HEK293T (cell line): ENCODE data around the gene NEUROG2.

Source experiments
- CTCF ChIA-PET: fragments of 350-600 bp; formaldehyde crosslinking; extraction: SDS; loops from one replicate; lab custom pipeline; 2021; ENCODE audit warnings: antibody characterized with exemption, inconsistent platforms; lab: Yijun Ruan, JAX
- POLR2A ChIA-PET: fragments of 350-600 bp; formaldehyde crosslinking; extraction: SDS; loops from one replicate; lab custom pipeline; 2020; ENCODE audit warnings: antibody characterized with exemption, inconsistent platforms; lab: Yijun Ruan, JAX
- DNase-seq: peaks from one replicate; pipeline ENCODE4 v3.0.0; 2012; ENCODE audit warnings: mixed read lengths; ENCODE audit errors: extremely low spot score
- ARNT ChIP-seq: fragments of 450-650 bp; IDR thresholded peaks from 2 replicates; pipeline ENCODE4 v1.6.1; 2017; ENCODE audit warnings: mild to moderate bottlenecking
- BHLHE40 ChIP-seq: fragments of 450-650 bp; IDR thresholded peaks from 2 replicates; pipeline ENCODE4 v1.6.1; 2016; ENCODE audit warnings: mild to moderate bottlenecking, moderate library complexity, borderline replicate concordance
- CTBP1 ChIP-seq: fragments of 450-650 bp; IDR thresholded peaks from 2 replicates; pipeline ENCODE4 v1.6.1; 2016; ENCODE audit warnings: borderline replicate concordance
- ELF4 ChIP-seq: fragments of 450-650 bp; IDR thresholded peaks from 2 replicates; pipeline ENCODE4 v1.6.1; 2017; ENCODE audit warnings: antibody characterized with exemption
- FOXA1 ChIP-seq: fragments of 450-650 bp; IDR thresholded peaks from 2 replicates; pipeline ENCODE4 v1.6.1; 2016; ENCODE audit warnings: mild to moderate bottlenecking
- FOXK2 ChIP-seq: fragments of 450-650 bp; IDR thresholded peaks from 2 replicates; pipeline ENCODE4 v1.6.1; 2016; ENCODE audit warnings: mild to moderate bottlenecking
- FOXM1 ChIP-seq: fragments of 450-650 bp; IDR thresholded peaks from 2 replicates; pipeline ENCODE4 v1.6.1; 2017; ENCODE audit warnings: mild to moderate bottlenecking, borderline replicate concordance
- HDGF ChIP-seq: fragments of 450-650 bp; IDR thresholded peaks from 2 replicates; pipeline ENCODE4 v1.6.1; 2017; ENCODE audit warnings: antibody characterized with exemption, borderline replicate concordance
- L3MBTL2 ChIP-seq: fragments of 450-650 bp; conservative IDR thresholded peaks from 2 replicates; pipeline ENCODE4 v1.6.1; 2016; ENCODE audit warnings: mild to moderate bottlenecking
- LEF1 ChIP-seq: fragments of 450-650 bp; IDR thresholded peaks from 2 replicates; pipeline ENCODE4 v1.6.1; 2017; ENCODE audit warnings: mild to moderate bottlenecking, borderline replicate concordance
- NFRKB ChIP-seq: fragments of 450-650 bp; IDR thresholded peaks from 2 replicates; pipeline ENCODE4 v1.6.1; 2016; ENCODE audit warnings: mild to moderate bottlenecking, moderate library complexity
- SP1 ChIP-seq: fragments of 450-650 bp; IDR thresholded peaks from 2 replicates; pipeline ENCODE4 v1.6.1; 2017
- SUZ12 ChIP-seq: fragments of 450-650 bp; IDR thresholded peaks from 2 replicates; pipeline ENCODE4 v1.6.1; 2016; ENCODE audit warnings: mild to moderate bottlenecking
- TARDBP ChIP-seq: fragments of 450-650 bp; IDR thresholded peaks from 2 replicates; pipeline ENCODE4 v1.6.1; 2016
- ZNF384 ChIP-seq: fragments of 450-650 bp; IDR thresholded peaks from 2 replicates; pipeline ENCODE4 v1.6.1; 2016
- TF ChIP-seq, protein P1 (sequence below): fragments of 450-650 bp; IDR thresholded peaks from 2 replicates; pipeline ENCODE4 v1.6.1; 2016

The NEUROG2 gene

DNA sequence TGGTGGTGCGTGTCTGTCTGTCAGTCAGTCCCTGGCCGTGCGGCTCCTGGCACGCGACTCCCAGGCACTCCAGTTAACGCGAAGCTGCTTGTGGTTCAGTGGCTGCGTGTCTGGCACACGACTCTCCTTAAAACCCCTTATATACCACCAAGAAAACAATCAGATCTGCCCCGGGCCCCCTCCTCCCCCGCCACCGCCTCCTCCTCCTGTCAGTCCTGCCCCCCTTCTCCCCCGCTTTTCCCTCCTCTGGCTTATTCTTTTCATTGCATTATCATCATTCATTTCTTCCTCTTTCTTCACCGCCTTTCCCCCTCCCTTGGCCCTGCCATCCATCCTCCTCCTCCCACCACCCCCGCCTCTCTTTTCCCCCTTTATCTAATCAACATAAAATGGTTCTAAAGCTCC, at the start of gene NEUROG2:
Gene NEUROG2, minus strand, starts transcription at position 115 of the 405 bp plus-strand sequence. CDS start 705 bp downstream, outside the sequence.
- peak; percentile 52 for DNase-seq
- ChIA-PET CTCF (interaction anchor here (0.7 to 1.9 kb wide), 3 partner anchors 8 to 249 kb away, joined by 3 to 5 read pairs (median 5); no protein-coding TSS in a partner anchor), POLR2A (interaction anchor here (0.9 to 1.2 kb wide), 3 partner anchors 8 to 284 kb away, joined by 3 read pairs; no protein-coding TSS in a partner anchor)
- no peak for TF ChIP-seq NFRKB
- TF ChIP-seq, protein P1, sequence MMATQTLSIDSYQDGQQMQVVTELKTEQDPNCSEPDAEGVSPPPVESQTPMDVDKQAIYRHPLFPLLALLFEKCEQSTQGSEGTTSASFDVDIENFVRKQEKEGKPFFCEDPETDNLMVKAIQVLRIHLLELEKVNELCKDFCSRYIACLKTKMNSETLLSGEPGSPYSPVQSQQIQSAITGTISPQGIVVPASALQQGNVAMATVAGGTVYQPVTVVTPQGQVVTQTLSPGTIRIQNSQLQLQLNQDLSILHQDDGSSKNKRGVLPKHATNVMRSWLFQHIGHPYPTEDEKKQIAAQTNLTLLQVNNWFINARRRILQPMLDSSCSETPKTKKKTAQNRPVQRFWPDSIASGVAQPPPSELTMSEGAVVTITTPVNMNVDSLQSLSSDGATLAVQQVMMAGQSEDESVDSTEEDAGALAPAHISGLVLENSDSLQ: no peak
- TF ChIP-seq L3MBTL2: no peak; the same call in 1 of the 2 replicates
- TF ChIP-seq ZNF384: no peak
- TF ChIP-seq HDGF: no peak
- no peak for TF ChIP-seq LEF1
- no peak for TF ChIP-seq SUZ12
- TF ChIP-seq FOXA1: no peak

DNA sequence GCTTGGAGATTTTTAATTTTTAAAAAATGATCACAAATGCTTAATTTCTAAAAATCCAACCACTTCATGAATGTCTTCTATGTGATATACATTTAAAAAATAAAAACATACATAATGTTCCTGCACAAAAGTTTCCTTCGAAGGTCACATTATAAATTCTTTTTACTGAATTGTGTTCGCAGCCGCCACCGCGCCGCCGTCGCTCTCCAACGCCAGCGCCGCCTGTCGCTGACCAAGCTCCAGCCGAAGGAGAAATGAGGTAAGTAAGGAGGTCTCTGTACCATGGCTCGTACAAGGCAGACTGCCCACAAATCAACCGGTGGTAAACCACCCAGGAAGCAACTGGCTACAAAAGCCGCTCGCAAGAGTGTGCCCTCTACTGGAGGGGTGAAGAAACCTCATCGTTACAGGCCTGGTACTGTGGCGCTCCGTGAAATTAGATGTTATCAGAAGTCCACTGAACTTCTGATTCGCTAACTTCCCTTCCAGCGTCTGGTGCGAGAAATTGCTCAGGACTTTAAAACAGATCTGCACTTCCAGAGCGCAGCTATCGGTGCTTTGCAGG, 48.8 kb upstream of the NEUROG2 start:
- no peak for TF ChIP-seq ELF4
- TF ChIP-seq, protein P1: no peak
- no peak for TF ChIP-seq NFRKB
- no peak for TF ChIP-seq L3MBTL2
- DNase-seq: no peak
- POLR2A ChIA-PET: no interaction called here
- CTCF ChIA-PET: no interaction called here

DNA sequence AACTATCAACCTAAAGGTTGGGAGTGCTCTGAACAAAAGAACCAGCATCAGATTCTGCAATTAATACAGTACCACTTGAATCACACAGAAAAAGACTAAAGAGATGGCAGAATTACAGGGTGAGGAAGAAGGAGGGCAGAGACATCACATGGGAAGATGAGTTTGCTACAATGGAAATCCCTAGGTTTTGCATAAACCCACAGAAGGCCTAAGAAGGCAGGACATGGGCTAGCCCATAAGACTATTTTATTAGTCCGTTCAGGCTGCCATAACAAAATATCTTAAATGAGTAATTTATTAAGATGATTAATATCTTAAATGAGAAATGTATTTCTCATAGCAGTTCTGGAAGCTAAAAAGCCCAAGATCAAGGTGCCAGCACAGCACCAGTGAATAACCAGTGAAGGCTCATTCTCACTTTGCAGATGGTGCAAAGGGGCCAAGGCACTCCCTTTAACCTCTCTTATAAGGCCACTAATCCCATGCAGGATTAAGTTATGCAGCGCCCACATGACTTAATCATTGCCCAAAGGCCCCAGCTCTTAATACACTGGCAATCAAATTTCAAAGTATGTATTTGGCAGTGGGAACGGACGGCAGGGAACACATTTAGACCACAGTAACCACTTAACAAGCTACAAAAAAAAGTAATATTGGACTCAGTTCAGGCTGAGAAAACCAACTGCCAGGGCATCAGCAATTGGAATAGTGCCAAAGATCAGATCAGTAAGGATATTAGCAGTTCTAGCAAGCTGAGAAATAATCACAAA, 47.6 kb upstream of the NEUROG2 start:
- DNase-seq: no peak
- POLR2A ChIA-PET: no interaction called here
- CTCF ChIA-PET: no interaction called here
- no peak for TF ChIP-seq L3MBTL2
- TF ChIP-seq, protein P1: no peak
- no peak for TF ChIP-seq FOXK2
- TF ChIP-seq SUZ12: no peak
- no peak for TF ChIP-seq HDGF
- TF ChIP-seq FOXM1: no peak
- no peak for TF ChIP-seq ZNF384
- TF ChIP-seq ELF4: no peak
- TF ChIP-seq SP1: no peak
- TF ChIP-seq FOXA1: no peak
- TF ChIP-seq ARNT: no peak
- no peak for TF ChIP-seq NFRKB
- TF ChIP-seq LEF1: no peak
- TF ChIP-seq BHLHE40: no peak
- TF ChIP-seq TARDBP: no peak
- TF ChIP-seq CTBP1: no peak

DNA sequence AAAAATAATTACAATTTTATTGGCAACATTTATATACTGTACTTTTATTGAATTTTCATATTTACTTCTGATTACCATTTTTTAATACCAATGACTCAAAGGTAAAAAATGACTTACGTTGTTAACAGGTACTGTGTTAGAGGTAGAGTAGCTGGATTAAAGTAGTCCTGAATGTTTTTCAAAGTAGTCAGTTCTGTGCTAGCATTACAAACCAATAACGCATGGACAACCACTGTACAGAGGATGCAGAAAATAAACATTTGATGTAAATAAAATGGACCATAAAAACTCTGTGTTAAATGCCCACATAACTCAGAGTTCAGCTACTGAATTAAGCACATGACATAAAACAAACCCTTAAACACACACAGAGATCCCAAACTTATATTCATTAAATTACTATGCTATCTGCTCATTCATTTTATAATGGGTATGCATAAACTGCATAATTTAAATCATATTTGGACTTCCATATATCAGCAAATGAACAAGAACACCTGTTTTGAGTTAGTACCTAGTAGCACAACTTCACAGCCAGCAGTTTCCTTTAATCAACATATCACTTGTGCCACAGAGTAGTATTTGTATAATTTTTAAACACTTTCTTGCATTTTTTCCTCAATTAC, 46.4 kb upstream of the NEUROG2 start:
- DNase-seq: no peak
- no peak for TF ChIP-seq ELF4
- TF ChIP-seq ARNT: no peak
- no peak for TF ChIP-seq LEF1
- TF ChIP-seq FOXA1: no peak
- TF ChIP-seq SUZ12: no peak
- no peak for TF ChIP-seq L3MBTL2
- TF ChIP-seq ZNF384: no peak
- no peak for TF ChIP-seq CTBP1
- TF ChIP-seq SP1: no peak
- no peak for TF ChIP-seq FOXM1
- TF ChIP-seq, protein P1: no peak
- no peak for TF ChIP-seq TARDBP
- TF ChIP-seq FOXK2: no peak
- TF ChIP-seq NFRKB: no peak
- TF ChIP-seq BHLHE40: no peak
- TF ChIP-seq HDGF: no peak
- POLR2A ChIA-PET: no interaction called here
- CTCF ChIA-PET: no interaction called here

DNA sequence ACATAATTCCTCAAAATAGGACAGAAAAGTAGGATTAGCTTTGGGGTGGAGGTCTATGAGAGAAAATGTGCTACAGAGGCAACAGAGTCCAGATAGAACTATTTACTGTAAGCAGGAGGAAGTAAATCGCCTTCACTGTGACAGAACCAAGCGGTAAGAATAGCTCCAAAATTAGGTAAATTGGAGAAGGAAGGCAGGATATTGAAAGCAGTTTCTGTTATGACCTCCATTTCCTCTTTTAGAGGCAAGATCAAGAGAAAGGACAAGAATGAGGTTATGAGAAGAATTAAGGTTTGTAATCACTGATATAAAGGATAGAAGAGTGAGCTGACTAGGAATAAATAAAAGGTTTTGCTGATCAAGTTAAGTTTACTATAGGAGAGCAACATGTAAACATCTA, 44.1 kb upstream of the NEUROG2 start:
- CTCF ChIA-PET: no interaction called here
- TF ChIP-seq SUZ12: no peak
- TF ChIP-seq L3MBTL2: no peak
- TF ChIP-seq FOXM1: no peak
- no peak for TF ChIP-seq FOXK2
- no peak for TF ChIP-seq CTBP1
- no peak for TF ChIP-seq ELF4
- TF ChIP-seq SP1: no peak
- TF ChIP-seq LEF1: no peak
- no peak for TF ChIP-seq NFRKB
- no peak for TF ChIP-seq TARDBP
- no peak for DNase-seq
- POLR2A ChIA-PET: no interaction called here
